DND-41 (cell line): ENCODE data around the gene C15orf61.

Experiments
- EZH2 ChIP-seq: IDR thresholded peaks from 3 replicates; pipeline ENCODE4 v1.6.1; 2012; ENCODE audit warnings: borderline replicate concordance, low read depth, mild to moderate bottlenecking, moderate library complexity, low read length, inconsistent platforms; ENCODE audit not compliant: severe bottlenecking
- TF ChIP-seq, protein P1 (sequence below): IDR thresholded peaks from 2 replicates; pipeline ENCODE4 v1.5.1; 2012; ENCODE audit warnings: borderline replicate concordance, low read length, moderate library complexity, mild to moderate bottlenecking; ENCODE audit not compliant: poor library complexity, severe bottlenecking; ENCODE audit errors: extremely low read depth

DNA sequence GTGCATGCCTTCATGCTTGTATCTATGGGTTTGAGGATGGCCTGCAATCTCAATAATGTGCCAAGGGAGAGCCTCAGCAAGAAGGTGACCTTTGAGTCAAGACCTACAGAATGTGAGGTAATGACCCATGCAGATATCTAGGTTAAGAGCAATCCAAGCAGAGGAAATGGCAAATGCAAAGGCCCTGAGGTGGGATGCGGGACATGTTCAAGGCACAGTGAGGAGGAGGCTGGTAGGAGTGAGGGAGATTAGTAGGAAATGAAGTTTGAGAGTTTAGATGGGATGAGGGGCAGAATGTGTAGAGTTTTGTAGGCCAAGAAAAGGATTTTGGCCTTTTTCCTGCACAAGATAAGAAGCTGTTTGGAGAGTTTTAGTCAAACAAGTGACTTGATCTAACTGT is 16.8 kb downstream of the C15orf61 start:
- TF ChIP-seq, protein P1, sequence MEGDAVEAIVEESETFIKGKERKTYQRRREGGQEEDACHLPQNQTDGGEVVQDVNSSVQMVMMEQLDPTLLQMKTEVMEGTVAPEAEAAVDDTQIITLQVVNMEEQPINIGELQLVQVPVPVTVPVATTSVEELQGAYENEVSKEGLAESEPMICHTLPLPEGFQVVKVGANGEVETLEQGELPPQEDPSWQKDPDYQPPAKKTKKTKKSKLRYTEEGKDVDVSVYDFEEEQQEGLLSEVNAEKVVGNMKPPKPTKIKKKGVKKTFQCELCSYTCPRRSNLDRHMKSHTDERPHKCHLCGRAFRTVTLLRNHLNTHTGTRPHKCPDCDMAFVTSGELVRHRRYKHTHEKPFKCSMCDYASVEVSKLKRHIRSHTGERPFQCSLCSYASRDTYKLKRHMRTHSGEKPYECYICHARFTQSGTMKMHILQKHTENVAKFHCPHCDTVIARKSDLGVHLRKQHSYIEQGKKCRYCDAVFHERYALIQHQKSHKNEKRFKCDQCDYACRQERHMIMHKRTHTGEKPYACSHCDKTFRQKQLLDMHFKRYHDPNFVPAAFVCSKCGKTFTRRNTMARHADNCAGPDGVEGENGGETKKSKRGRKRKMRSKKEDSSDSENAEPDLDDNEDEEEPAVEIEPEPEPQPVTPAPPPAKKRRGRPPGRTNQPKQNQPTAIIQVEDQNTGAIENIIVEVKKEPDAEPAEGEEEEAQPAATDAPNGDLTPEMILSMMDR = no peak
- TF ChIP-seq EZH2 = no peak
